Non-pigmented ciliary epithelial cell (primary cell): Measurements from ENCODE around the gene CNOT6L.

ENCODE experiments used
- DNase-seq: peaks from one replicate; pipeline ENCODE4 v3.0.0-alpha.2; 2010; ENCODE audit warnings: low read depth

CNOT6L gene

DNA sequence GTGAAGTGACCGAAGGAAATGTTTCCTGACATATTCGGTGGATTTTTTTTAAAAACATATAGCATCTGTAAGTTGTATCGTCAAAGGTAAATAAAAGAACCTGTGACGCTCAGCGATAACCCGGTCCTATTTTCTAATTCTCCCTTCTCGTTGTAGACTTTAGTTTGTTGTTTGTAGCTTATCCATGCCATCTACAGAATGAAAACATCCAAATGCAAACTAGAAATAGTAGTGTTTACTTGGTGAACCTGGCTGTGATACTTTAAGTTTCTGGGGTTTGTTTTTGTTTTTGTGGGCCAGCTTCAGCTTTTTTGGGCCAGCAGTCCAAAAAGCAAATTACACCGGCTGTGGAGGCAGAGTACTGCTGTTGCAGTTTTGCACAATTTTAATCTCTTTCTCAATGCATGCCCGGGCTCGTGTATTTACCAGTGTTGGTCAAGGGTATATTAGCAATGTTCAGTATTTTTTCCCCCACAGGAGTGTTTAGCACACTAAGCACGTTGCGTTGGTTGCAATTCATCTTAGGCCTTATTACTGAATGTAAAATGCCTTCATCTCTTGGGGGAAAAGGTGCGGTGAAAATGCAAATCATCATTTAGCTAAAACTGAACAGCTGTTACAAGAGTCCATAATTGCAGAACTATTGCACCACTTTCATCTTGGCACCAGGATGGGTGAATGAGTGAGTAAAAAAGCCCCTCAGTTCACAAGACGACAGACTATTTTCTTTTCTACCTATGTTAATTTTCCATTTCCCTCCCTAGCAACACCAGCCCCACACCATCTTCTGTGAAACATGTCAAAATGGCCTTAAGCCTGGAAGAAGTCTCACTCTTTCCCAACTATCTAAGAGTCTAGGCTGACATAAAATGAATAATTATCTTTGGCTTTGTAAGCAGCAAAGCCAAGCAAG, 1.7 kb upstream of the CNOT6L start:
- no peak for DNase-seq

DNA sequence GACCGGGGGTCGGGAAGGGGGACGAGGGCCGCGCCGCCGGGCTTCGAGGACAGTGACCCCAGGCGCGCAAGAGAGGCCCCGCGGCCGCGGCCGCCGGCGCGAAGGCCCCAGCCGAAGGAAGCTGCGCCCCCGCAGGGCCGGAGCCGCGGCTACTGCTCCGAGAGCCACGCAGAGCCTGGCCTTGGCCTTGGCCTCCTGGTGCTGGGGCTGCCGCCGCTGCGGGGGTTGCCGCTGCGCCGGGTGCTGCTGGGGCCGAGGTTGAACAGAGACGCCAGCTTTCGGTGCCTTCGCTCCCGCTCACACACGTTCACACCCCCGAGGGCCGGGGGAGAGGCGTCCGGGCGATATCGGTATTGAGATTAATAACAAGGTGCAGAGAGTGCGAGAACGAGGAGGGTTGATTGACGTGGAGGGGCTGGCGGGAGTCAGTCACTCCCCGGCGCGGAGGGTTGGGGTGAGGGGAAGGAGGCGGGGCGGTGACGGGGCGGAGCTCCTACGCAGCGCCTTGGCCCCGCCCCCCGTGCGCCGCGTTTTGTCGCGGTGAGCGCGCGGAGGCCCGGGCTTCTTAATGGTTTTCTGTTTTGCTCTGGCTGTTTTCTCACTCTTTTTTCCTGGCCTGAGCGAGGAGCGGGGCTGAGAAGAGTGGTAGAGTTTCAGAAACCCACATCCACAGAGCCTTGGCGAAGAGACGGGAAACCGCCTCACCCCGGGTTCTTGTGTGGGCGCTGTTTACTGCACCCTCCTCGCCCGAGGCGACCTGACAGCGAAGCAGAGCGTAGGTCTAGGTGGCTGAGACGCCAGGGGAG, 878 bp upstream of the CNOT6L start:
- no peak for DNase-seq

DNA sequence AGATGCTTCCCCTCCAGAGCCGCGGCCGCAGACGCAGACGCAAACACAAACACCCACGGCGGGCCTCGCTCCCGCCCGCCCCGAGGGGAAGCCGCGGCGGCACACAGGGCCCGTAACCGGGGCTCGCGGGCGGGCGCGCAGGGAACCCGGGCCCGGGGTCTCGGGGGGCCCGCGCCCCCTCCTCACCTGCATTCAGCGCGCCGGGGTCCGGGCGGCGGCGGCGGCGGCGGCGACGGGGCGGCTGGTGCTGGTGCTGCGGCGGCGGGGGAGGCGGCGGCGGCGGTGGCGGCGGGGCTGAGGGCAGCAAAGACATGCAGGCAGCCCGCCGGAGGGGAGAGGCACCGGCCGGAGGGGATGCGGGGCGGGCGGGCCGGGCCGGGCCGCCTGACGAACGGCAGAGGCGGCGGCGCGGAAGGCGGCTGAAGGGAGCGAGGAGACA, 255 bp upstream of the CNOT6L start:
- no peak for DNase-seq

DNA sequence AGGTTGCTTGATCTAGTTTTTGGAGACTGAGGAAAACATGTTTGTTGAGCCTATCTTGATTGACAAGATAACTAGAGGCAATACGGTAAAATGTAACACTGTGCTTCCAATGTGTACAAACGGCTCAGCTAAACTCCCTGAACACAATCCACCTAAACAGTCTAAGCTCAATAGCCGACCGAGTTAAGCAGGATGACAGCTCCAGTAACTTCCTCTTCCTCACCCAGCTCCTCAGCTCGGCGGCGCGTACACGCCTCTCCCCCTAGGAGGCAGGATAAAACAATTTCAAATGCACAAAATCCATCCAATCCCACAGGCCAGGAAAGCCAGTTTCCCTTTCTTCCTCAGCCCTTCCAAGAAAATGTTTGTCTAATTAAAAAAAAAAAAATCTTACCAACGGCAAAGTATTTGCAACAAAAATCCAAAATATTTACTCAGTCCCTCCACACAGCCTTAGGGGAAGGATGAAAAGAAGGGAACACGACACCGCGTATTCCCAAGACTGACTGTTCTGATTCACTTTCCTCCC, 1.0 kb downstream of the CNOT6L start:
- DNase-seq = no peak

DNA sequence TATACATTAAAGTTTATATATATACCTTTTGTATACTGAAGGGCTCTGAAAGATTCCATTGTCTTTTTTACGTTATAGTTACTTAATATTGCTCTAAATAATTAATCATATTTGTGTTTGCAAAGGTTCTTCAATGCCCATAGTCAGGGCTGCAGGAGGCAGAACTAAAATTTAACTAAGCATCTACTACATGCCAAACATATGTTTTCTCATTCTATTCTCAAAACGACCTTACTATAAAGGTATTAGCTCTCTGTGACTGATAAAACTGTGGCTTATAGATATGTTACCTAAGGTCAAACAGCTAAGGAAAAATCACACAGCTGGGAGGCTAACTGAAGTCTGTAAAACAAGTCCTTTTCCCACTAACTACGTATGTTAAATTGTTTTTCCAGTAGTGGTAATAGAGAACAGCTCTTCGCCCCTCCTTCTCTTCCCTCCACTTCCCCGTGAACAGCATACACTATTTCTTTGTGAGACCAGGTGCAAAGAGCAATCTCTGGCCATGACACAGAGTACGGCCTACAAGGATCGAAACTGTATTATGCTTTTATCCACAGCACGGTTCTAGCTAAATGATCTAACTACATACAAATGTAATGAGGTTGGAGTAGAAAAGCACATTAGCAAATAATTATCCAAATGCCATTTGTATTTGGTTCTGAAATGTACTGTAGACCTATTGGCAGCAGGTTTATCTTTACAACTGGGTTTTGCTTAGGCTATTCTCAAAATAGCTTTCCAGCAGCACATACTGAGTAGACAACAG, 1.7 kb downstream of the CNOT6L start:
- DNase-seq = no peak

DNA sequence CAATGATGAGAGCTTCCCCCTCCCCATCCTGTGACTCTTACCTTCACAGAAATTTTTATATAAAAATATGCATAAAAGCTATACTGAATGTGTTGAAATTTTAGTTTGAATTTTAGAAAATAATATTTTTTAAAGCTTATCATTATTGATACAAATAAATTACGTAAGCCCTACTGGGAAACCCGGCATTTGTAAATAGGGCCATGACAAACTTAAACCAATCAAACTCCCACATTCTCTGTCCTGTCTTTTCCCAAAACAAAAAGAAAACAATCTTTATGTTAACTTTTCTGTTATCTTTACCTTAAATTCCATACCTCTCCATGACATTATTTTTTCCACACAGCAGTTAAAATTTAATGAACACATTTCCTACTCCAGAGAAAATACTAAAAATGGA, 2.6 kb downstream of the CNOT6L start:
- DNase-seq = no peak

DNA sequence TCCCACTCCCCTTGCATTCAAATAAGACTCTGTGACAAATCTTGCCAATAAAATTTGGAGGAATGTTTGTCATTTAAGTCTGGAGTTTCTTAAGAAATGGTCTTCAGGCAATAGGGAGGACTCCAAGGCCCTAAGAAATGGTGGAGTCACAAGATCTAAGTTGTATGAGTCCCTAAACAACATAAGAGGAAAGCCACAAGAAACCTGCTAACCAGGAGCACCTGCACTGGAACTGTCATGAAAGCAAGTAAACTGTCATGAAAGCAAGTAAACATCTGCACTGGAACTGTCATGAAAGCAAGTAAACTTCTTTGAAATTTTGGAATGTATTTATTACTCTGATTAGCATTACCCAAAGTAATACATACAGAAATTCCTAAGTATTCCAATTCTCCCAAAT, 3.5 kb downstream of the CNOT6L start:
- no peak for DNase-seq

DNA sequence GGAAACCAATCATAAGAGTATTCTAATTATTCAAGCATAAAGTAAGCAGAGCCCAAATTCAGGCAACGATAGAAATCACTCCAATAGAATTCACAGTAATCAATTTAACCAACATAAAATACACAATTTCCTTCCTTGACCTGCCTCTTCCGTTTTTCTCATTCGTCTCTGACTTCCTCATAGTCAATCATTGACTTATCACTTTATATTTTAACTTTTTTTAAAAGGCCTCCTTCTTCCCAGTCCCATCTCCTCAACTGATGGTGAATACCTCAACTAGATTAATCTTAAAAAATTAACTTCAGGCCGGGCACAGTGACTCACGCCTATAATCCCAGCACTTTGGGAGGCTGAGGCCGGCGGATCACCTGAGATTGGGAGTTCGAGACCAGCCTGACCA, 13.3 kb downstream of the CNOT6L start:
- no peak for DNase-seq

DNA sequence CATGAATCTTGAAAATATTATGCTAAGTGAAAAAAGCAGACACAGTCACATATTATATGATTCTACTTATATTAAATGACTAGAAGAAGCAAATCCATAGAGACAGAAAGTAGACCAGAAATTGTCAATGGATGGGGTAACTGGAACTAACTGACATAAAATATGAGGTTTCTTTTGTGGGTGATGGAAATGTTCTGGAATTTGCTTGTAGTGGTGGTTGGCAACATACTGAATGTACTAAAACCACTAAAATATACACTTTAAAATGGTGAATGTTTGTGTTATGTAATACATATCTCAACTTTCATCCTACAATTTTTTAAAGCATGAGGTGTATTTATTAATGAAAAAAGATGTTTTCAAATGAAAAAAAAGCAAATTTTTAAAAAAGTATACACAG, 14.7 kb downstream of the CNOT6L start:
- no peak for DNase-seq

DNA sequence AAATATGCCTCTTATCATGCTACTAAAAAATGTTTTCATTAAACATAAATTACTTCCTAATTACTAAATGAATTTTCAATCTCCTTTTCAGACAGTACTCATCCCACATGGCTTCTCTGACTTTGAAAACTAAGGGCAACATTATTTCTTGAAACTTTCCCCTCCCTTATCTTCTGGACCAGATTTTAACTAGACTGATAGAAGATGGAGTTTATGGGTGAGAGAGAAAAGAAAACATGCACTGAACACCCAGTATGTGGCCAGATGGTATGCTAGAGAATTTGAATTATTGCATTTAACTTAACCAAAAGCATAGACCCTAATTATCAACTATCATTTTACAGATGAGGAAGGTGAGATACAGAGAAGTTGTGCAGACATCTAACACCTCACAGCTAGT, 16.8 kb downstream of the CNOT6L start:
- no peak for DNase-seq

DNA sequence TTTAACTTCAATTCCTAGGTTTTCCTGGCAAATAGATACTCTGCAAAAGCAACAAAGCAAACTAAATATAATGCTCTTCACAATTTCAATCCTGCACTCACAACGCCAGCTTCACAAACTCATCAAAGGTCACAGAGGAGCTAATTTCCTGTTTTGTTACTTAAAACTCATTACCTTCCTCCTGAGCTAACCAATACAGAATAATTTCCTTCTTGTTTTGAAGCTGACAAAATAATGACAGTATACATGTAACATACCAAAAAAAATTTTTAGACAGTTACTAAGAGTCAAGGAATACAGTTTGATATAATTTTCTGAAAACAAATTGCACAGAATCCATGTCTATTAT, 17.9 kb downstream of the CNOT6L start:
- no peak for DNase-seq

DNA sequence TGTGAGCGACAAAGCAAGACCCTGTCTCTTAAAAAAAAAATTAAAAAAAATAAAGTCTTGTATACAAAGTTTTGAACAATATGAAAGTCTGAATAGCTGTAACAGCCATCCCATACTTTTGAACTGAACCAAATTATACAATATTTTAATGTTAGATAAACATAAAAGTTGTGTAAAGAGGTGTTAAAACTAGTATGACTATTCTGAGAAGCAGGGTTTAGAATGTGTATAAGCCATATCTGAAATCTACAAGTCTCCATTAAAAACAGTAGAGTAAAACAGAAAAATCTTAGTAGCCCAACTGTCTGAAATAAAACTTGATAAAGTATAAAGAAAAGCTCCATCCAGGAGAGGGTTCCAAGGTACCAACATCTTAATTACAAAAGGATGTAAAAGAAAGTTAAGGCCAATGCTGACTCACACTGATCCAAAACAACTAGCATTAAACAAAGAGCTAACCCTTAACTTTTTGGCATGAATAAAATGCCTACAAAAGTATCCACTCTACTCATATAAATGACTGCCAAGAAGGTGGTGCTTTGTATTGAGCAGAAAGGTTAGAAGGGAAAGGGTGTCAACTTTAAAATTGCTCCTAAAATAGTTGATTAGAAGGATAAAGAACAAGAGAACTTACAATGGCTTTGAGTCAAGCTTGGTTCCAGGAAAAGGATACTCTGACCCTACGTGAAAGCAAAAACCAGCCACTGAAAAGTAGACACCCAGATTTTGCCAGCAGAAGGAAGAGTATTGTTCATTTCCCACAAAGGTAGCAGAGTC, 18.5 kb downstream of the CNOT6L start:
- DNase-seq = no peak

DNA sequence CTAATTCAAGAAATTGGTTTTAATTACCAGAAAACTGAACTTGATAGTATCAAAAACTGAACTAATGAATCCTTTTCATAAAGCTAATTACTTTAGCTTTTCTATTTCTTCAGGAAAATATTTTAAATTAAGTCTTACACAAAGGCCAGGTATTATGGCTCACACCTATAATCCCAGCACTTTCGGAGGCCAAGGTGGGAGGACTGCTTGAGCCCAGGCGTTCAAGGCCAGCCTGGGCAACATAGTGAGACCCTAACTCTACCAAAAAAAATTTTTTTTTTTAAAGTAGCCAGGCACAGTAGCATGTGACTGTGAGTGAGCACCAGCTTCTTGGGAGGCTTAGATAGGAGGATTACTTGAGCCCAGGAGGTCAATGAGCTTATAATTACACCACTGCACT, 19.1 kb downstream of the CNOT6L start:
- no peak for DNase-seq

DNA sequence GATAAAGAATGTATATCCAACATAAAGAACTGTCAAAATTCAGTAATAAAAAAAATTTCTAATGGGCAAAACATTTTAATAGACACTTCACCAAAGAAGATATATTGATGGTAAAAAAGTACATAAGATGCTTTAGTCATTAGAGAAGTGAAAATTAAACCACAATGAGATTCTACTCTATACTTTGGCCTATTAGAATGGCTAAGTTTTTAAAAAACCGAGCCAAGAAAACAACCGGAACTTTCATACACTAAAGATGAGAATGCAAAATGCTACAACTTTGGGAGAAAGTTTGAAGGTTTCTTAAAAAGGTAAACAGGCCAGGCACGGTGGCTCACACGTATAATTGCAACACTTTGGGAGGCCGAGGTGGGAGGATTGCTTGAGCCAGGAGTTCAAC, 20.8 kb downstream of the CNOT6L start:
- DNase-seq = no peak

DNA sequence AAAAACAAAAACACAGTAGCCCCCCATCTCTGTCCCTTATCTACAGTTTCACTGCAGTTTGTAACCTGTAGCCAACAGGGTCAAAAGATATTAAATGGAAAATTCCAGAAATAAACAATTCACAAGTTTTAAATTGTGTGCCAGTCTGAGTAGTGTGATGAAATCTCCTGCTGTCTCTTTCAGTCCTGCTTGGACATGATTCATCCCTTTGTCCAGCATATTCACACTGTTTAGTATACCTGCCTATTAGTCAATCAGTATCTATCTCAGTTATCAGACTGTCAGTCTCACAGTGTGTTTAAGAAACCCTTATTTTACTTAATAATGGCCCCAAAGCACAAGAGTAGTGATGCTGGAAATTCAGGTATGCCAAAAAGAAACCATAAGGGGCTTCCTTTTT, 21.9 kb downstream of the CNOT6L start:
- DNase-seq = no peak

DNA sequence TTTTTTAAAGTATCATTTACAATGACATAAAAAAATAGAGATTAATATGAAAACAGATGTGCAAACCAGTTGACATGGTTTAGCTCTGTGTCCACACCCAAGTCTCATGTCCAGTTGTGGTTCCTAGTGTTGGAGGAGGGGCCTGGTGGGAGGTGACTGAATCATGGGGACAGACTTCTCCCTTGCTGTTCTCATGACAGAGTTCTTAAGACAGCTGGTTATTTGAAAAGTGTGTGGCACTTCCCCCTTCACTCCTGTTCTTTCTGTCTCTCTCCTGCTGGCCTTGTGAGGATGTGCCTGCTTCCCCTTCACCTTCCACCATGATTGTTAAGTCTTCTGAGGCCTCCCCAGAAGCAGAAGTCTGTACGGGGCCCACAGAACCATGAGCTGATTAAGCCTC, 23.8 kb downstream of the CNOT6L start:
- no peak for DNase-seq

DNA sequence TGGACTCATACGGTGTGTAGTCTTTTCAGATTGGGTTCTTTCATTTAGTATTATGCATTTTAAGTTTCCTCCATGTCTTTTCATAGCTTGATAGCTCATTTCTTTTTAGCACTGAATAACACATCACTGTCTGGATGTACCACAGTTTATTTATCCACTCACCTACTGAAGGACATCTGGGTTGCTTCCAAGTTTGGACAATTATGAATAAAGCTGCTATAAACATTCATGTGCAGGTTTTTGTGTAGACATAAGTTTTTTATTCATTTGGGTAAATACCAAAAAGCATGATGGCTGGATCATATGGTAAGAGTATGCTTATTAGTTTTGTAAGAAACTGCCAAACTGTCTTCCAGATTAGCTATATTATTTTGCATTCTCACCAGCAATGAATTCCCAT, 29.0 kb downstream of the CNOT6L start:
- no peak for DNase-seq

DNA sequence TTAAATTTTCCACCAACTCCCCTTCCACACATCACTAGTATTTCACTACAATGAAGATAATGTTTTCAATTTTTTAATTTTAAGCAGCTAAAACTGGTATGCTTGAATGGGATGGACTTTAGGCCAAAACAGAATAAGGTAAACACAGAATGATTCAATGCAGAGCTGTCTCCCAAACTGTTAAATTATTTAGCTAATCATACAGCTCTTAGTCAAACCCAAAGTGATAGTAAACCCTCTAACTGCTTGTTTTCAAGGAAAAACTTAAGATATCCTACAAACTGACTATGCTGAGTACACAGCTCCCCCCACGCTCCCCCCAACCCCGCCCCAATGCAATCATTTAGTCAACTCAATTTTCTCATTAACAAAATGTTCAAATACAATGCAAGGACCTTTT, 30.2 kb downstream of the CNOT6L start:
- no peak for DNase-seq

DNA sequence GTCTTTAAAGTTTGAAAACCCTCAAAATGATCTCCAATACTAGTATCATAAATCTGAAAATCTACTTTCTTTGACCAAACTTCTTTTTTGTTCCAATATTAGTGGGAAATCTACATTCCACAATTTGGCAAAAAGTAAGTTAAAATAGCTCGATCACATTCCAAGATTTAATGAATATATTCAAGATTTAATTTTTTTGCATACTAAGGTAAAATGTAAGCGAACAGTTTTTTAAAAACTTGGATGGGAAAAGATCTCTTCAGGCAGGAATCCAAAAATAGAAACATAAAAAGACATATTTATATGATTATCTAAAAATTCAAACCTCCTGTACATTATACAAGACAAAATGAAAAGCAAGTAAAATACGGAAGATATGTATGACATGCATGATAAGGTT, 31.2 kb downstream of the CNOT6L start:
- DNase-seq = no peak

DNA sequence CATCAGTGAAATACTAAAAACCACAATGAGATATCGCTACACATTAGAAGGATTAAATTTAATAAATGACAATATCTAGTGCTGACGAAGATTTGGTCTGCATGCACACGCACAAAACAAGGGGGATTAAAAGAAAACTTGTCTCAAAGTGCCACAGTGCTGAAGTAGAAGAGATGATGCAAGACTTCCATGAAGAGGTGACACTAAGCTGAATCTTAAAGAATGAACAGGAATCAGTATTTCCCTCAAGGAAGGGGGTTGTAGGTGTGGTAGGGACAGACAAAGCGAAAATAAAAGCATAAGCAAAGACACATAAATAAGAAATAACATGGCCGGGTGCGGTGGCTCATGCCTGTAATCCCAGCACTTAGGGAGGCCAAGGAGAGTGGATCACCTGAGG, 33.5 kb downstream of the CNOT6L start:
- DNase-seq = no peak

DNA sequence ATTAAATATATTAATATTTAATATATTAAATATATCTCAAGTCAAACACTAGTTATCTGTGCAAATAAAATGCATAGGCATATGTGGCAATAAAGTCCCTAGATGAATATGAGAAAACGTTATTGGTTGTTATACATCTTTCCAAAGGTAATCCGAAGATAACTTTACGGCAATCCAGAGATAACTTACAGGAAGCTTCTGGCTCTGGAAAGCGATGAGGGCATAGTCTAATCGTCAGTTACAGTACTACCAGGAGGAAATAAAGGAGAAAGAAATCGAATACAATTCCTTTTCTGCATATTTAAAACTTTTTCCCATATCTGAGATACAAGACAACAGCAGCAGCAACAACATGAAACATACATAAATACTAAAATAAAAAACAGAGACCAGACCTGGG, 35.3 kb downstream of the CNOT6L start:
- DNase-seq = no peak
